GM21447 (cell line): ENCODE data around the gene ASB14.
"Not testable (repeated sequence)": the region's sequence is repeated elsewhere in the genome, so short reads cannot be mapped to it uniquely, and the experiment has no call there.

Source experiments
- ATAC-seq: cut with Tn5 transposase; IDR thresholded peaks from one replicate; pipeline ENCODE4 v1.9.1; 2021; ENCODE audit not compliant: unreplicated experiment

ASB14 gene

DNA sequence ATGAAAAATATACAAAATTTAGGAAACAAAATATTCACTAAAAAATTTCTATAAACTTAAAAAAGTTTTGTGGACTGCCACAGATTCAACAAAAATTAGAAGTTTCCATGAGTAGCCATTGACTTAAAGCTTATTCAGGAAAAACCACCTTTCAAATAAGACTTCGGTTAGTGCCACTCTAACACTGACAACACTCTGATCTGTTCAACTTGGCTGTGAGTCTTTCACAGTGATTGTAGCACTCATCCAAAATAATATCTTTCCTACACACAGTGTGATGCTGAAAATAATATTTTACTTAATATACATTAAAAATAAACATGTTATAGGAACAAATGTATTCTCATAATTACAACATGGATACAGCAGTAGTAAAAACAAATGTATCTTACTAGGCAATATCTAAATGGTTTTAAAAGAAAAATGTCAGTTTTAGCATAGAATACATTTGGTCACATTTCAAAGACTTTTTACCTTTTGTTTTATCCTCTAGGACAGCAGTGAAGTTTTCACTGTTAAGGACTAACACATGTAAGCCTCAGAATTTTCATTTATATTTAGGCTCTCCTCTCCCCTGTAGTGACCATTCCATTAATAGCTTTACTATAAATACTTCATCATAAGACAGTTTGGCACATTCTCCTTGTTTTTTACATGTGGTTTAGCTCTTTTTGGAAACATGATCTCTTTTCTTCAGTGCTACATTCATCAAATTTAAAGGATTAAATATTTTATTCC, at the start of gene ASB14:
Gene ASB14 (minus strand): TSS at position 527 of the 738 bp plus-strand sequence. CDS start 652 bp downstream, outside the sequence.
- ATAC-seq, result no peak

DNA sequence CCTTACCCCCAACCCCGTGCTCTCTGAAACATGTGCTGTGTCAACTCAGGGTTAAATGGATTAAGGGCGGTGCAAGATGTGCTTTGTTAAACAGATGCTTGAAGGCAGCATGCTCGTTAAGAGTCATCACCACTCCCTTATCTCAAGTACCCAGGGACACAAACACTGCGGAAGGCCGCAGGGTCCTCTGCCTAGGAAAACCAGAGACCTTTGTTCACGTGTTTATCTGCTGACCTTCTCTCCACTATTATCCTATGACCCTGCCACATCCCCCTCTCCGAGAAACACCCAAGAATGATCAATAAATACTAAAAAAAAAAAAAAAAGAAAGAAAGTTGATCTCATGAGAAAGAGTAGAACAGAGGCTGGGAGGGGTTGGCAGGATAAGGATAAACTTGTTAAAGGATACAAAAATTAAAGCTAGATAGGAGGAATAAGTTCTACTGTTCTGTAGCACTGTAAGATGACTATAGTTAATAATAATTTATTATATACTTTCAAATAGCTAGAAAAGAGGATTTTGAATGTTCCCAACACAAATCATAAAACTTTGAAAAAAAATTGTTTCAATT, 46.7 kb upstream of the ASB14 start:
- ATAC-seq, result not testable (repeated sequence)

DNA sequence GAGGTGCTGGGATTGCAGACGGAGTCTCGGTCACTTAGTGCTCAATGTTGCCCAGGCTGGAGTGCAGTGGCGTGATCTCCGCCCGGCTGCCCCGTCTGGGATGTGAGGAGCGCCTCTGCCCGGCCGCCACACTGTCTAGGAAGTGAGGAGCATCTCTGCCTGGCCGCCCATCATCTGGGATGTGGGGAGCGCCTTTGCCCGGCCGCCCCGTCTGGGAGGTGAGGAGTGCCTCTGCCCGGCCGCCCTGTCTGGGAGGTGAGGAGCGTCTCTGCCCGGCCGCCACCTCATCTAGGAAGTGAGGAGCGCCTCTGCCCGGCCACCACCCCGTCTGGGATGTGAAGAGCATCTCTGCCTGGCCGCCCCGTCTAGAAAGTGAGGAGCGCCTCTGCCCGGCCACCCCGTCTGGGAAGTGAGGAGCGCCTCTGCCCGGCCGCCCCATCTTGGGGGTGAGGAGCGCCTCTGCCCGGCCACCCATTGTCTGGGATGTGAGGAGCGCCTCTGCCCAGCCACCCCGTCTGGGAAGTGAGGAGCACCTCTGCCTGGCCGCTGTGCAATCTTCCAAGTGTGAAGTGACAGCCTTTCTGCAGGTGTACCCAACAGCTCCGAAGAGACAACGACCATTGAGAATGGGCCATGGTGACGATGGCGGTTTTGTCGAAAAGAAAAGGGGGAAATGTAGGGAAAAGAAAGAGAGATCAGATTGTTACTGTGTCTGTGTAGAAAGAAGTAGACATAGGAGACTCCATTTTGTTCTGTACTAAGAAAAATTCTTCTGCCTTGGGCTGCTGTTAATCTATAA, 46.0 kb upstream of the ASB14 start:
- ATAC-seq, result not testable (repeated sequence)

DNA sequence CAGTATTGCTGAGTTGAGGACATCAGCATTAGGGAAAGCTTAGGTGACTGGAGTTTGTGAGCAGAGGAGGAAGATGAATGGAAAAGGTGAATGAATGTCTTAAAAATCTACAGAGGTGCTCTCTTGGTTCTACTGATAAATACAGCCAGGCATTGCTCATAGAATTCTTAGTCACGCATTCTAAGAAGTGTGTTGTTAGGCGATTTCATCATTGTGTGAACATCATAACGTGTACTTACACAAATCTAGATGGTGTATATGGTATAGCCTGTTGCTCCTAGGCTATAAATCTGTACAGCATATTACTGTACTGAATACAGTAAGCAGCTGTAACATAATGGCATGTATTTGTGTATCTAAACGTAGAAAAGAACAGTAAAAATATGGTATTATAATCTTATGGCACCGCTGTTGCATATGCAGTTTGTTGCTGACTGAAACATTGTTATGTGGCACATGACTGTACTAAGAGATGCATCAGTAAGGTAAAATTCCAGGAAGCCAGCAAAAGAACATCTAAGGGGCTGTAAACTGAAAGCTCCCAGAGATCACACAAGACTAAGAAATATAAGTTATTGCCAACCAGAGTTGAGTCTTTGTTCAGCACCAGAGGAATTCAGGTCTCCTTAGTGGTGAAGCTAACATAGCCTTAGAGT, 42.9 kb upstream of the ASB14 start:
- no peak for ATAC-seq

DNA sequence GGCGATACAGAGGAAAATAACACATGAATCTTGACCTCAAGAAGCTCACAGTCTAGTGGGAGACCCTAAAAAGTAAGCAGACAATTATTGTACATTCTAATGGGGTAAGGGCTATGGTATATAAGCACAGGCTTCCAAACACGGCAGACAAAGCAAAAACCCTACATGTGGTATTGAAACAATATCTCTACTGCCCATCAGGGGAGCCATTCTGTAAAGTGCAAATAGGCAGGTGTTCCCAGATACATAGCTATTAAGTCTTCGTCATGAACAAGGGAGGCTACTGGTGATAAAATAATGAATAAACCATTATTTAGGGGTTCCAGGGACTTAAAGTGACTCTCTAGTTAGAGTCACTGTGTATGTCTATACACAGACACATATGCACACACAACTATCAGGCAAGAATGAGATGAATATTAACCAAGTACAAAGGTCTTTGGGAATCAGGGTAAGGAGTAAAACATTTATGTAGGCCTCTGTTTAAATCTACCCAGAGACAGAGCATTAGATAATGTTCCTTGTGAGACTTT, 38.7 kb upstream of the ASB14 start:
- ATAC-seq, result no peak

DNA sequence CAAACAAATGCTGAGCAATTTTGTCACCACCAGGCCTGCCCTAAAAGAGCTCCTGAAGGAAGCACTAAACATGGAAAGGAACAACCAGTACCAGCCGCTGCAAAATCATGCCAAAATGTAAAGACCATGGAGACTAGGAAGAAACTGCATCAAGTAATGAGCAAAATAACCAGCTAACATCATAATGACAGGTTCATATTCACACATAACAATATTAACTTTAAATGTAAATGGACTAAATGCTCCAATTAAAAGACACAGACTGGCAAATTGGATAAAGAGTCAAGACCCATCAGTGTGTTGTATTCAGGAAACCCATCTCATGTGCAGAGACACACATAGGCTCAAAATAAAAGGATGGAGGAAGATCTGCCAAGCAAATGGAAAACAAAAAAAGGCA, 34.0 kb upstream of the ASB14 start:
- ATAC-seq, result not testable (repeated sequence)

DNA sequence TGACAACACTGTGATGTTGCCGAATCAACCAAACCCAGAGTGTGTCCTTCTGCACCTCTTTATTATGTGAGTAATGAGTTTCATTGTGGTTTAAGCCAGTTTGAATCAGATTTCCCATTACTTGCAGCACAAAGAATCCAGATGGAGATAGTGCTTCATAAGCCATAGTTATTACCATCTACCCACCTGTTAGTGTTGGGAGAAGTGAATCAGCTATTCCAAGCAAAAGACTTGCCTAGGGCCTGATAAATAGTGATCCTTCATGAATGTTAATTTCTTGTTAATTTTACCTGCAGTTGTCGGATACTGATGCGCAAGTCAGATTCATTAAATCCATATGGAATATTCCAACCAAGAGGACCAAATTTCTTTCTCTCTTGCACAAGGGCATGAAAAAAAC, 21.7 kb upstream of the ASB14 start:
- no peak for ATAC-seq

DNA sequence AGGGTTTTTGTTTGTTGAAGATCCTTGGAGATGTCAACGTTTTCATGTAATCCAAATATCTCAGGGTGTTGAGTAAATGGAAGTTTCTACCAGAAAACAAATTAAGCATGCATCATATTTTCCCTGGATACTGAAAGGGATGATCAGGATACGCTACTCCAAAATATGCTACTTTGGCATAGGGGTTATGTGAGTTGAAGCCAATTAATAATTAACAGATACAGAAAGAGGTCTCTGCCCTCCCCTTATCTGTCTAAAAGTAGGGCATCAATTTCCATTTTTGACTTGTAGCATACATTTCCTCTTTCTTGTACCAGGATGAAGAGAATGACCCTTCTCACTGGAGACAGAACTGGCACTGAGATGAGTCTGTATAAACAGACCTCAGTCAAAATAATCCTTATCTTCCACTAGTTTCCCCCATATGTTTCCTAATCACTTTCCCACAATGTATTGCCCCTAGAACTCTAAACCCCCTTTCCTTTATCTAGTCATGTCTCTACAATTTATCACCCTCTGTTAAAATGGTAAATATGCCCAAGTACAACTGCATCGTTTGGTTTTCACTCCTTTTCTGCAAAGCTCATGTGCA, 17.4 kb upstream of the ASB14 start:
- no peak for ATAC-seq

DNA sequence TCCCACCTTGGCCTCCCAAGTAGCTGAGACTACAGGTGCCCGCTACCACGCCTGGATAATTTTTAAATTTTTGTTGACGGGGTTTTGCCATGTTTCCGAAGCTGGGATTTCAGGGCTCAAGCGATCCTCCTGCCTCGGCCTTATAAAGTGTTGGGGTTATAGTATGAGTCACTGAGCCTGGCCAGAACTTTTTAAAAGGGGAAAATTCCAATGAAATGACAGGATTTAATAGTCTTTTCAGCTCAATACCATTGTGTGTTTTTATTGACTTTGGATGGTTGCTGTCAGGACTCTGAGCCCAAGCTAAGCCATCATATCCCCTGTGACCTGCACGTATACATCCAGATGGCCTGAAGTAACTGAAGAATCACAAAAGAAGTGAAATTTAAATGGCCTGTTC, 11.0 kb upstream of the ASB14 start:
- ATAC-seq, result not testable (repeated sequence)

DNA sequence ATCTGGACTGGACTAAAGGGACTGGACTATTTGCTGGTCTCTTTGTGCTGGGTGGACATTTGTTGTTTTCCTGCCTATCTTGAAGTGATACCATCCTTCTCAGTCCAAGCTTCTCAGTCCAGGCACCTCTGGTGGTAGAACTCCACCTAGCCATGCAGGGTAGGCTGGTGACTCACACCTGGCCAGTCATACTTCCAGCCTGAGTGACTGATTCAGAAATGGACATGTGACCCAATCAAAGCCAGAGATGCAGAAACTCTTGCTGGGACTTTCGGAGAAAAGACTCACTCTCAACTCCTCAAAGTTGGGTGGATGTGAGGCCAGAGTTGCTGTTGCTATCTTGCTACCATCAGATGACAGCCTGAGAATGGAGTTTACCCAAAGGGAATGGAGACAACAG, 5.6 kb upstream of the ASB14 start:
- ATAC-seq, result no peak

DNA sequence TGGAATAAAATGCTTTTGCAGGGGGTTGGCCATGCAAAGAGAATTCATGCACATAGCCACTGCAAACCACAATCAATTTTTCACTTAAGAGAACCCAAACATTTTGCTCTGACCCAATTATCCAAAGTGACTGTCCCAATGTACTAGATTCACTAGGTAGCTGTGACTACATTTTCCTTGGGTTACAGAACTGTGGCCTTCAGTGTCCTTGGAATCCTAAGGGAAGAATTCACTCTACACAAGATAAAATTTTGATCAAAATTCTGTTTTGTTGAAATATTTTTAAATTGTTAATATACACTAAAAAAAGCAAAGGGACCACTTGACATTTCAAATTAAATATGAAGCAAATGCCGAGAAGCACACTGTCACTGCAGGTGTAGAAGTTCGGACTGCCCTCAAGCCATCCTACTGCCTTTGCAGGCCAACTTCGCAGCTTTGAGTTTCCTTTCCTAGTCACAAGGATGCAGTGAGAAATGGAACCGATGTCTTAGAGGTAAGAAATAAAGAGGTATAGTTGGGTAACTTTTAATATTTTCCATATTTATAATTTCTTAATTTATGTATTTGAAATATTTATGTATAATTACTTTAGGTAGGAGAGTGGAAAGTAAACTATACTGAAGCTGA, 527 bp upstream of the ASB14 start:
- no peak for ATAC-seq

DNA sequence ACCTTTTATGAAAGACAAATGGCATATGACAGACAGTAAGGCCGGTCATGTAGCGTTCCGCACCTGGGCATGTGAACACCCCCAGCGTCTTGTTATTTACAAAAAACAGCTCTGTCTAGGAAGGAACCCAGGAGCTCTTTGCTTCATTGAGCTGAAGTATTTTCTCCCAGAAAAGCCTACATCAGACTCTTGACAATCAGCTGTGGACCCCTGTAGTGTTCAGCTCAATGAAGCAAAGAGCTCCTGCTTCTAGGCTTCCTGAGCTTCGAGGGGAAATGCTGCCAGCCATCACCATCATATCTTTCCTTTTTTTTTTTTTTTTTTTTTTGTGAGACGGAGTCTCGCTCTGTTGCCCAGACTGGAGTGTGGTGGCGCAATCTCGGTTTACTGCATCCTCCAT, 4.1 kb downstream of the ASB14 start:
- ATAC-seq, result no peak

DNA sequence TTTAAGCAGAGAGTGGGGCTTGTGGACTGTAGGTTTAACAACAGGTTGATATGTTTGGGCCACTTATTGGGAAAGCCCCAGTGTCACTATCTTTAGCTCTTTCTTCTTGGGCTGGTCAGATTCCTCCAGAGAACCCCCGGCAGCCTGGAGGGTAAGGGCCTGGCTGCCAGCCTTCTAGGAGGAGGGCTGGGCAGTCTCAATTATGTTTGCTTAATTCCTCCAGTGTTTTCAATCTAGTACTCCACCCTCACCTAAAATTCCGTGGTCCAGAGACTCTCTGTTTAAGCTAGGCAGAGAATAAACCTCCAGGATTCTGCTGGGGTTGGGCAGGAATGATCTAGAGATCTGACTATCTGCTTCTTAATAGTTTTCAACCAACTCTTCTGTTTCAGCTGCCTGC, 5.3 kb downstream of the ASB14 start:
- no peak for ATAC-seq

DNA sequence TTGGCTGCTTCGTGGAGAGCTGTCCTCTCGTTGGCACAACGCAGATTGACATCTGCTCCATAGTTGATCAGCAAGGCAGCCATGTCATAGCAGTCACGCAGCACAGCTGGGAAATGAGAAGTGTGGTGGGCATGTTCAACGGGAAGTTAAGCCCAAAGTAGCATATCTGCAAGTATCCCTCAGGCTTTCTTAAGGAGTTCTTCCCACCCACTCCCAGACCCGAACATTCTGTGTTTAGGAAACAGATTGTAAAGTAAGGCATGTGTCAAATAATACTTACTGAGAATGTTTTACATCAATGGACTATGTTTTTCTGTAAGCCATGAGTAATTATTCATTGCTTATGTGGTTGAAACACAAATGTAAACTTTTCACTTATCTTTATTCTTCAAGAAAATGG, 9.2 kb downstream of the ASB14 start:
- ATAC-seq, result no peak

DNA sequence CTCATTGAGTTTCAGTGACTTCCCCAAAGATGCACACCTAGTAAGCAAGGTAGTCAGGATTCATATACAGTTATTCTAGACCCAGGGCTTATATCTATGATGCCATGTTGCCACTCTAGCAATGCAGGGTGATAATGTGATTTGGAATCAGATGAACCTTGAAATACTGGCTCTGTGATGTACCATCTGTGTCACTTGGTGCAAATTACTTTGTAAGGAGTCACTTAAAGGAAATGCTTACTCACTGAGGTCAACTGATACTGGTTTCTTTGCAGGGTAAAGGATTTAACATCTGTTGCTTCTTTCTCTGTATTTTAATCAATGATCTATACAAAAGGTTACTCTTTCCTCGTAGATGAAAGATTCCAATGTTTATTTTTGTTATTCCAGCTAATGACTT, 10.8 kb downstream of the ASB14 start:
- ATAC-seq, result no peak

DNA sequence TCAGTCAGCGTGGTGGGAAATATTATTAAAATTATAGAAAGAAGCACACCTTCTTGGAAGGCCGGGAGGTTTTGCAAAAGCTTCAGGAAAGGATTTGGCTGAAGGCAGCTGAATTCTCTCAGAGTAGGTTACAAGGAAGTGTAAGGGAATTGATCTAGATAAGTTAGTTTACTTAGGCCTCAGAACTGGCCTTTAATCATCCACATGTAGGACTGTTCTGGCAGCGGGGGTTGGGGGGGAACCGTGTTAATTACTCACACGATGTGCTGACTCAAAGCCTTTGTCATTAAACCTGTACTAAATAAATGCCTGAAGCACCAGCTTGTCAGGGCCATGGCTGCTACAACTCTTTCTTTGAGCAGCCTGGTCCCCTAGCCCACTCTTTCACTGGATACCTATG, 12.8 kb downstream of the ASB14 start:
- ATAC-seq, result no peak

DNA sequence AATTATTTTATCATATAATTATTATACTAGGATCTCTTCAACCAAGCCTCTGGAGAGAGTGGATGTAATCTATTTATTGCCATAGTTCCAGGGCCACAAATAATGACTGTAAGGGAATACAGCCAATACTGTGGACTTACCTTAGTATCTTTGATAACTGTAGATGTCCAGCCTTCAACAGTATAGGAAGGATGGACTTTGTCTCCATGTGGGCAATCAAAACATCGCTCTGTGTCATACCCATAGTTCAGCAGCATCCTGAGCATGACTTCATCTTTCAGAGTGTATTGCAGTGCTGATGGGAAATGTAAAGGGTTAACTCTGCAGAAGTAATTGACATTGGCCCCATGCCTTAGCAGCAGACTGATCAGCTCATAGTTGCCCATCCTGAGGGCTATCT, 14.2 kb downstream of the ASB14 start:
- no peak for ATAC-seq

DNA sequence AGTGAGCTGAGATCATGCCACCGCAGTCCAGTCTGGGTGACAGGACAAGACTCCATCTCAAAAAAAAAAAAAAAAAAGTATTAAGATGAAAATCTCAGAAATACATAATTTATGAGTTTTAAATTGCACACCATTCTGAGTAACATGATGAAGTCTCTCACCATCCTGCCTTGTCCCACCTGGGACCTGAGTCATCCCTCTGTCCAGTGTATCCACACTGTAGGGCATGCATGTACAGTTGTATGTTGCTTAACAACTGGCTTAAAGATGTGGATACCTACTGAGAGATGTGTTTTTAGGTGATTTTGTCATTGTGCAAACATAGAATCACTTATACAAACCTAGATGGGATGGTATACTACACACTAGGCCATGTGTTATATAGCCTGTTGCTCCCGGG, 17.1 kb downstream of the ASB14 start:
- no peak for ATAC-seq

DNA sequence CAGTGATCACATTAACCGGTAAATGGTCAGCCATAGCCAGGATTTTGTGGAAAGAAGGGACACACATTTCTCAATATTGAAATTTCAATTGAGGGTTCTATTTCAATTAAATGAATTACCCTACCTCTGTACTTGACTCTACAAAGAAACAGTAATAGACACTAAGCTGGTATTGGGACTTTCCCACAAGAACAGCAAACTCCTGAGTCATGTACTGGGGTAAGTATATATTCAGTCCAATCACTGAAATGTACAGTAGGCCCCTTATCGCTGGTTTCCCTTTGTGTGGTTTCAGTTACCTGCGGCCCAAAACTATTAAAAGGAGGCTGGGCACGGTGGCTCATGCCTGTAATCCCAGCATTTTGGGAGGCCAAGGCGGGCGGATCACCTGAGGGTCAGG, 17.6 kb downstream of the ASB14 start:
- ATAC-seq, result no peak

DNA sequence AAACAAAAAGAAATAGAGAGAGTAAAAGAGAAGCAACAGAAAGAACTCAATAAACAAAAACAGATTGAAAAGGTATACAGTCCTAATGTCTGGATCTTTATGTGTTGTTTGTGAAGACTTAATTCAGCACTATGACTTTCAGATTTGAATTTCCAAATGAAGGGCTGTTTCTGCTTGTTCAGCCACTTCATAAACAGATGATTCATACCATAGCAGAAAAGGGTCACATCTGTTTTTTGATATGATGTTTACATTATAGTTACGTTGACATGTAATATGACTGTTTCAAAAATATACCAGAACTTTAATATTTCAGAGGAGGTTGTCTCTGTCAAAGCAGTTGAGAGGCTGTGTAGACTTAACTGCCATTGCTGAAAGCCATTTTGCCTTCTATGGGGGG, 24.1 kb downstream of the ASB14 start:
- no peak for ATAC-seq

DNA sequence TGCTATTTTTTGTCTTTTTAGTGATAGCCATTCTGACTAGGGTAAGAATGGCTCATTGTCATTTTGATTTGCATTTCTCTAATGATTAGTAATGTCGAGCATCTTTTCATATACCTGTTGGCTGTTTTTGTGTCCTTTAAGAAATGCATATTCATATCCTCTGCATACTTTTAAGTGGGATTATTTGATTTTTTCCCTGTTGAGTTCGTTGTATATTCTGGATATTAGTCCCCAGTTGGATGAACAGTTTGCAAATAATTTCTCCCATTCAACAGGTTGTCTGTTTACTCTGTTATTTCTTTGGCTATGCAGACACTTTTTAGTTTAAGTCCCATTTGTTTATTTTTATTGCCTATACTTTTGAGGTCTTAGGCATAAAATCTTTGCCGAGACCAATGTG, 30.6 kb downstream of the ASB14 start:
- no peak for ATAC-seq
